Effector memory CD4-positive, alpha-beta T cell (primary cell): ENCODE measurements around the gene BLOC1S3.
"Not testable (repeated sequence)": the region's sequence is repeated elsewhere in the genome, so short reads cannot be mapped to it uniquely, and the experiment has no call there.

Experiments
- DNase-seq, 3 donors: peaks; one replicate each; pipeline ENCODE4 v3.0.0-alpha.2; 2020
- H3K27ac ChIP-seq: 2 replicates; pipeline ENCODE4 v1.7.0; 2013; ENCODE audit warnings: mild to moderate bottlenecking, low read length, moderate library complexity; ENCODE audit not compliant: insufficient read depth, poor library complexity, severe bottlenecking
- H3K27me3 ChIP-seq: replicated peaks from 2 replicates; pipeline ENCODE4 v1.7.0; 2013; ENCODE audit warnings: mild to moderate bottlenecking, low read length; ENCODE audit not compliant: insufficient read depth, control insufficient read depth, poor library complexity, severe bottlenecking
- H3K36me3 ChIP-seq: 2 replicates; pipeline ENCODE4 v1.7.0; 2013; ENCODE audit warnings: mild to moderate bottlenecking, low read length, moderate library complexity; ENCODE audit not compliant: control insufficient read depth, insufficient read depth
- H3K4me1 ChIP-seq: 2 replicates; pipeline ENCODE4 v1.7.0; 2013; ENCODE audit warnings: low read length, mild to moderate bottlenecking; ENCODE audit not compliant: control insufficient read depth, insufficient read depth, poor library complexity, severe bottlenecking
- H3K4me3 ChIP-seq: 2 replicates; pipeline ENCODE4 v1.7.0; 2013; ENCODE audit warnings: low read length, low read depth, mild to moderate bottlenecking; ENCODE audit not compliant: insufficient read depth, poor library complexity, severe bottlenecking
- H3K9me3 ChIP-seq: 2 replicates; pipeline ENCODE4 v1.7.0; 2013; ENCODE audit warnings: mild to moderate bottlenecking, low read length, moderate library complexity; ENCODE audit not compliant: control insufficient read depth

Gene BLOC1S3

DNA sequence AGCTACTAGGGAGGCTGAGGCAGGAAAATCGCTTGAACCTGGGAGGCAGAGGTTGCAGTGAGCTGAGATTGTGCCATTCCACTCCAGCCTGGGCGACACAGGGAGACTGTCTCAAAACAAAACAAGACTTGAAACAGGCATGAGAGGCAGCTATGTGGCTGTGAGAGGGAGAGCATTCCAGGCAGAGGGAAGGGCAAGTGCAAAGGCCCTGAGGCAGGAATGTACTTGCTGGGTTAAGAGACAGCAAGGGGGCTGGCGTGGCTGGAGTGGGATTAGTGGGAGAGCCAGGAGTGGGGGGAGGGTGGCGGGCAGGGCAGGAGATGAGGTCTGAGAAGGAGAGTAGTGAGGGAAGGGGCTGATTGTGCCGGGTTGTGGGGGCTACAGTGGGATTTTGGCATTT lies 45.3 kb downstream of the BLOC1S3 start:
- no peak for DNase-seq
- no peaks in the 10 kb centered on the region for H3K27me3 ChIP-seq

DNA sequence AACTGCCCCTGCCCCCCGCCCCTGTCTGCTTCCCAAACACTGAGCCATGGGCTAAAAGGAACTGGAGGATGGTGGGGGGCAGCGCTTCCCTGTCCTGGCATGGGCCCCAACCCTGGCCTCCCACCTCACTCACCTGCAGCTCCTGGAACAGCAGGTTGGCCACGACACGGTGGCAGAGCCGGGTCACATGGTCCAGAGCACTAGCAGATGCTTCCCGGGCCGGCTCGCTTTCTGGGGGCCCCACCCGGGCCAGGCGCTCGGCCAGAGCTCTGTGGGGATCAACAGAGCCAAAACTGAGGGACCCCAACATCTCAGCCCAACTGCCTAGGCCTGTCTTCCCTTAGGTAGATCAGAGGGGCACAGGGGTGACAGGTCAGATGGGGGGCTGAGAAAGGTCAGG lies 46.1 kb downstream of the BLOC1S3 start:
- Histone ChIP-seq H3K4me1 (no peaks in the 10 kb centered on the region), H3K36me3 (no peaks in the 10 kb centered on the region), H3K4me3 (no peak overlapping the region), H3K27ac (no peak overlapping the region), H3K9me3 (no peaks in the 10 kb centered on the region), H3K27me3 (no peaks in the 10 kb centered on the region)
- no peak for DNase-seq

More for the DNA sequence above, 45.3 kb downstream of the BLOC1S3 start:
- H3K4me3 ChIP-seq, result no peak overlapping the region
- H3K27ac ChIP-seq, result no peak overlapping the region
- no peaks in the 10 kb centered on the region for H3K36me3 ChIP-seq
- H3K4me1 ChIP-seq, result no peaks in the 10 kb centered on the region
- H3K9me3 ChIP-seq, result no peaks in the 10 kb centered on the region

DNA sequence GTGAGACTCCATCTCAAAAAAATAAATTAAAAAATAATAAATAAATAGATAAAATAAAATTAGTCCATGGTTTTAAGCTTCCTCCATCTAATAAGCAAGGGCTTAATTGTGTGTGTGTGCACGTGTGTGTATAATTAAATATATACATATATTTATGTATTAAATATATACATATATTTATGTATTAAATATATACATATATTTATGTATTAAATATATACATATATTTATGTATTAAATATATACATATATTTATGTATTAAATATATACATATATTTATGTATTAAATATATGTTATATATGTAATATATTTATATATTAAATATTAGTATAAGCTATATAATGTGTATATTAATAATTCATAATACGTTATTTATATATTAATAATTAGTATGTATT lies 50.5 kb downstream of the BLOC1S3 start:
- not testable (repeated sequence) for H3K36me3 ChIP-seq, H3K9me3 ChIP-seq, DNase-seq

More for the DNA sequence above, 50.5 kb downstream of the BLOC1S3 start:
- not testable (repeated sequence) for H3K4me3 ChIP-seq, H3K4me1 ChIP-seq, H3K27ac ChIP-seq, H3K27me3 ChIP-seq
